GM12874 (cell line): ENCODE data around the gene RHOT1.

Experiments used
- TF ChIP-seq, protein P1 (sequence below): IDR thresholded peaks from 2 replicates; pipeline ENCODE4 v1.5.1; 2011; ENCODE audit warnings: low read depth, mild to moderate bottlenecking, control low read depth, low read length, moderate library complexity; ENCODE audit not compliant: insufficient read depth

Gene RHOT1

GRCh38 chr17:32120716-32121115 is 21.6 kb upstream of the RHOT1 start:
- TF ChIP-seq, protein P1, sequence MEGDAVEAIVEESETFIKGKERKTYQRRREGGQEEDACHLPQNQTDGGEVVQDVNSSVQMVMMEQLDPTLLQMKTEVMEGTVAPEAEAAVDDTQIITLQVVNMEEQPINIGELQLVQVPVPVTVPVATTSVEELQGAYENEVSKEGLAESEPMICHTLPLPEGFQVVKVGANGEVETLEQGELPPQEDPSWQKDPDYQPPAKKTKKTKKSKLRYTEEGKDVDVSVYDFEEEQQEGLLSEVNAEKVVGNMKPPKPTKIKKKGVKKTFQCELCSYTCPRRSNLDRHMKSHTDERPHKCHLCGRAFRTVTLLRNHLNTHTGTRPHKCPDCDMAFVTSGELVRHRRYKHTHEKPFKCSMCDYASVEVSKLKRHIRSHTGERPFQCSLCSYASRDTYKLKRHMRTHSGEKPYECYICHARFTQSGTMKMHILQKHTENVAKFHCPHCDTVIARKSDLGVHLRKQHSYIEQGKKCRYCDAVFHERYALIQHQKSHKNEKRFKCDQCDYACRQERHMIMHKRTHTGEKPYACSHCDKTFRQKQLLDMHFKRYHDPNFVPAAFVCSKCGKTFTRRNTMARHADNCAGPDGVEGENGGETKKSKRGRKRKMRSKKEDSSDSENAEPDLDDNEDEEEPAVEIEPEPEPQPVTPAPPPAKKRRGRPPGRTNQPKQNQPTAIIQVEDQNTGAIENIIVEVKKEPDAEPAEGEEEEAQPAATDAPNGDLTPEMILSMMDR = no peak

DNA sequence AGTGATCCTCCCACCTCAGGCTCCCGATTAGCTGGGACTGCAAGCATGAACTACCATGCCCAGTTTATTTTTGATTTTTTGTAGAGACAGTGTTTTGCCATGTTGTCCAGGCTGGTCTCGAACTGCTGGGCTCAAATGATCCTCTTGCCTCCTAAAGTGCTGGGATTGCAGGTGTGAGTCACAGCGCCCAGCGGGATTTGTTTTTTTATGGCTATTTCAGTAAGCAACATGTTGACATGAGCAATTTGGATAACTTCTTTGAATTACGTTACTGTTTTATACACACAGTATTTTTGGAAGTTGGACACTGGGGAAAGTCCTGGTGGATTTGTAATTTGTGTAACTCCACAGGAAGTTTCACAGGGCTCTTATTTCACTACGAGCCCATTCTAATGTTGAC is 18.5 kb upstream of the RHOT1 start:
- TF ChIP-seq, protein P1 = no peak

- TF ChIP-seq, protein P1 = no peak
These were observed 17.1 kb upstream of the RHOT1 start for GRCh38 chr17:32124985-32125847.

DNA sequence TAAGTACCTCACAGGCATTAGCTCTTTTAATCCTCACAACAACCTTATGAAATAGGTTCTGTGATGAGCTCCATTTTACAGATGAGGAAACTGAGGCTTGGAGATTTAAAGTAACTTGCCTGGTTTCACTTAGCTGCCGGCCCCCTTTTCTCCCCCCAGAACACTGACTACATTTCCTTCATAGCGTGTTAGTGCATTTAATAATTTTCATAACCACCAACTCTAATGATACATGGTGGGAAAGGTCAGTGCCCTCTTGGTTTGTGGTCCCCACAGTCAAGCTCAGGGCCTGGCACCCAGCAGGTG is 16.5 kb upstream of the RHOT1 start:
- TF ChIP-seq, protein P1 = no peak

DNA sequence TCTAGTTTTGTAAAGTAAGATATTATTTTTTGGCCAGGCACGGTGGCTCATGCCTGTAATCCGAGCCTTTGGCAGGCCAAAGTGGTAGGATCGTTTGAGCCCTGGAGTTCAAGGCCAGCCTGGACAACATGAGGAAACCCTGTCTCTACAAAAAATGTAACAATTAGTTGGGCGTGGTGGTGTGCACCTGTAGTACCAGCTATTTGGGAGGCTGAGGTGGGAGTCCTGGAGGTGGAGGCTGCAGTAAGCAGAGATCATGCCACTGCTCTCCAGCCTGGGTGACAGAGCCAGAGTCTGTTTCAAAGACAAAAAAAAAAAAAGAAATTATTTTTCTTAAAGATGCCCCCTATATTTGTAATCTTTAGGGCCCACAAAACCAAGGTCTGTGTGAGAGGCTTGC is 16.0 kb upstream of the RHOT1 start:
- TF ChIP-seq, protein P1 = no peak

- TF ChIP-seq, protein P1 = no peak
These were observed 15.6 kb upstream of the RHOT1 start for GRCh38 chr17:32126746-32127145.

- TF ChIP-seq, protein P1 = no peak
These were observed 15.0 kb upstream of the RHOT1 start for GRCh38 chr17:32127158-32127897.
